Activated gamma-delta T cell treated with Interleukin-2 at 50 U/mL for 16 hours (primary cell): ENCODE measurements around the gene GOLM1.
"Not testable (repeated sequence)": the region's sequence is repeated elsewhere in the genome, so short reads cannot be mapped to it uniquely, and the experiment has no call there.

ENCODE experiments used
- DNase-seq: peaks from one replicate; pipeline ENCODE4 v3.0.0-alpha.2; 2020

Gene GOLM1, protein sequence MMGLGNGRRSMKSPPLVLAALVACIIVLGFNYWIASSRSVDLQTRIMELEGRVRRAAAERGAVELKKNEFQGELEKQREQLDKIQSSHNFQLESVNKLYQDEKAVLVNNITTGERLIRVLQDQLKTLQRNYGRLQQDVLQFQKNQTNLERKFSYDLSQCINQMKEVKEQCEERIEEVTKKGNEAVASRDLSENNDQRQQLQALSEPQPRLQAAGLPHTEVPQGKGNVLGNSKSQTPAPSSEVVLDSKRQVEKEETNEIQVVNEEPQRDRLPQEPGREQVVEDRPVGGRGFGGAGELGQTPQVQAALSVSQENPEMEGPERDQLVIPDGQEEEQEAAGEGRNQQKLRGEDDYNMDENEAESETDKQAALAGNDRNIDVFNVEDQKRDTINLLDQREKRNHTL

GRCh38 chr9:86098824-86099700 is at the start of gene GOLM1:
Gene GOLM1 (minus strand): TSS chr9:86099558. CDS start chr9:86079320, 20,238 bp downstream.
- no peak for DNase-seq

- not testable (repeated sequence) for DNase-seq
Measured at GRCh38 chr9:86146671-86147070, 47.3 kb upstream of the GOLM1 start.

DNA sequence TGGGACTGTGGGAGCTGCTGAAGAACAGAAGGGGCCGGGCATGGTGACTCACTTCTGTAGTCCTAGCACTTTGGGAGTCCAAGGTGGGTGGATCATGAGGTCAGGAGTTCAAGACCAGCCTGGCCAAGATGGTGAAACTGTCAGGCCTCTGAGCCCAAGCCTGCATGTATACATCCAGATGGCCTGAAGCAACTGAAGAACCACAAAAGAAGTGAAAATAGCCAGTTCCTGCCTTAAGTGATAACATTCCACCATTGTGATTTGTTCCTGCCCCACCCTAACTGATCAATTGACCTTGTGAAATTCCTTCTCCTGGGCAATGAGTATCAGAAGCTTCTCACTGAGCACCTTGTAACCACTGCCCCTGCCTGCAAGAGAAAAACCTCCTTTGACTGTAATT is 46.6 kb upstream of the GOLM1 start:
- not testable (repeated sequence) for DNase-seq

GRCh38 chr9:86142973-86143372 is 43.6 kb upstream of the GOLM1 start:
- no peak for DNase-seq

DNA sequence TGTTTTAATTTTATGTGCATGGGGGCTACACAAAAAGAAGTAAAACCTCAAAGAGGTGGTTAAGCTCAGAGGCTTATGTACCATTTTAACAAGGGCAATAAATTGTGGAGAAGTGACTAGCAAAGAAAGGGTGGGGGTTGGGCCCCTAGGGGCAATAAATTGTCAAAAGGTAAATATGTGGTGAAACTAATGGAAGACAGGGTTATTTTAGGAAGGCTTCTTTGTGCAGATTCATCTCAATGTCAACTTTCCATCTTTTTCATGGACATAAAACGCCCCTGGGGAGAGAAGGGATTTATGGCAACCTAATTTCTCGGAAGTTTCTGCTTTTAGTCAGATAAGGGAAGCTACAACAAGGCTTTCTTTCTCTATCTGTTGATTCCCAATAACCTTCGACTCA is 42.5 kb upstream of the GOLM1 start:
- no peak for DNase-seq

DNA sequence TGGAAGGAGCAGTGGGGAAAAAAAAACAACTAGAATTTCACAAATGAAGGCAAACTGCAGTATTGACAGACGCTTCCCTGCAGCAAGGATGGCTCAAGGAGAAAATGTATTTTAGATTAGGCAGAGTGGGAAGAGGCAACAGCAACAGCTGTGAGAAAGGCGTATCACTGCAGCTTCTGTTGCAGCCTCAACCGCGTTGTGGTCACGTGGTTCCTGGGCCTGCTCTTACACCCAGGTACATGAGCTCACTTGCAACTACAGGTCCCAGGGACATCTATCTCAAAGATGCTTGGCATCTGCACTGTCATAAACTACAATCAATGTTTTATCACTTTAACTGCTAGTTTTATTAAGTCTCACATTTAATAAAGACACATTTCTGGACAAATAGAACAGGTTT is 36.0 kb upstream of the GOLM1 start:
- no peak for DNase-seq

- DNase-seq, result no peak
Measured at GRCh38 chr9:86134361-86134760, 35.0 kb upstream of the GOLM1 start.

GRCh38 chr9:86128235-86128822 is 29.0 kb upstream of the GOLM1 start:
- no peak for DNase-seq

DNA sequence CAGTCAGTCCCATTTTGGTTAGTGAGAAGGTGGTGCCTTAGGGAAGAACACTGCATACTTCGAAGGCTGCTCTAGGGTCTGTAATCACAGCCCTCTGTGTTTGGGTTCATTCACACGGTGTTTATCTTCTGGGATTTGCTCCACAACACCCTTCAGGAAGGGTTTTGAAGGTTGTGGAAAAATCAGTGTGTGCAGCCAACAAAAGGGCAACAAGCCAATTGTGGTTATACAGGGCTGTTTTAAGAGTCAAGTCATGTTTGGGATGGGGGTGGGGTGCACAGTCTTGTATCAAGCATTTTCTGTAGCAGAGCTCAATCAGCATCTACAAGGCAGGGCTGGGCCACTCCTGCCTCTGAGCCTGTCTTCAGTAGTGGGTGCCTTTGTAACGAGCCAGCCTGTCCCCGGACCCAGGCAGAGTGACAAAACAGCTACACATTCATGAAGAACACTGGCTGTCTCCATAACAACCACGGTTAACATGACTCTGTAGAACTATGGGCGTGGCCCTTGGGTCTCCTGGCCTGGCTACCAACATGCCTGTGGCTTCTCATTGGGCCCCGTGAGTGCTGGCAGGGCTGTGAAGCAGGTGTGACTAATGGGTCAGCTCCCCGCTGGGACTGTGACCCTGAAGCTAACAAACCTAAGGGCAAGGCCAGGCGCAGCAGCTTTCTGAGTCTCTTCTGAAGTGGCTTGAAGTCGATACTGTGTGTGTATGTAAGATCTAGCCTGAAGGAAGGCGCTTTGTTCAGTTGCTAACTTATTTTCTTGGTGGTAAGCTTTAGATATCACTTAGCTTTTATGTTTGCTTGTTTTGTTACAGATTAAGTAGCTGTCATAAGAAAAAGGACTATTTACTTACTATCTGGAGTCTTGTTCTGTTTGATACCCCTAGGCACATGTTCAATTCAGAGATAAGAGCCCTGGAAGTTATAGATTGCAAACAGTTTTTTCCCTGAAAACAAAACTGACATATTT is 27.9 kb upstream of the GOLM1 start:
- DNase-seq, result no peak

- no peak for DNase-seq
Measured at GRCh38 chr9:86122311-86122710, 23.0 kb upstream of the GOLM1 start.

- DNase-seq, result no peak
Measured at GRCh38 chr9:86119457-86119856, 20.1 kb upstream of the GOLM1 start.

GRCh38 chr9:86116425-86116824 is 17.1 kb upstream of the GOLM1 start:
- no peak for DNase-seq

- DNase-seq, result no peak
Measured at GRCh38 chr9:86115886-86116285, 16.5 kb upstream of the GOLM1 start.

GRCh38 chr9:86112057-86112456 is 12.7 kb upstream of the GOLM1 start:
- DNase-seq, result no peak

DNA sequence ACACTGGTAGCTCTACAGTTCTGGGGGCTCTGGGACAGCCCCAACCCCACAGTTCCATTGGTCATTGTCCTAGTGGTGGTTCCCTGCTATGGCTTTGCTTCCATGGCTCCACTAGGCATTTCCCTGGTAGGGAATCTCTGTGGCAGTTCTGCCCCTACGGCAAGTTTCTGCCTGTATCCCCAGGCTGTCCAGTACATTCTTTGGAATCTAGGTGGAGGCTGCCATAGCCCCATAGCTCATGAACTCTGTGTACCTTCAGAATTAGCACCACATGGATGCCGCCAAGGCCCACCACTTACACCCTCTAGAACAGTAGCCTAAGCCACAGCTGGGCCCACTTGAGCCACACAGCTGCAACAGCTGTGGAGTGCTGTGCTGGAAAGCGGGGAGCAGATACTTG is 3.3 kb upstream of the GOLM1 start:
- no peak for DNase-seq

GRCh38 chr9:86099701-86100364 is 475 bp upstream of the GOLM1 start:
- no peak for DNase-seq

DNA sequence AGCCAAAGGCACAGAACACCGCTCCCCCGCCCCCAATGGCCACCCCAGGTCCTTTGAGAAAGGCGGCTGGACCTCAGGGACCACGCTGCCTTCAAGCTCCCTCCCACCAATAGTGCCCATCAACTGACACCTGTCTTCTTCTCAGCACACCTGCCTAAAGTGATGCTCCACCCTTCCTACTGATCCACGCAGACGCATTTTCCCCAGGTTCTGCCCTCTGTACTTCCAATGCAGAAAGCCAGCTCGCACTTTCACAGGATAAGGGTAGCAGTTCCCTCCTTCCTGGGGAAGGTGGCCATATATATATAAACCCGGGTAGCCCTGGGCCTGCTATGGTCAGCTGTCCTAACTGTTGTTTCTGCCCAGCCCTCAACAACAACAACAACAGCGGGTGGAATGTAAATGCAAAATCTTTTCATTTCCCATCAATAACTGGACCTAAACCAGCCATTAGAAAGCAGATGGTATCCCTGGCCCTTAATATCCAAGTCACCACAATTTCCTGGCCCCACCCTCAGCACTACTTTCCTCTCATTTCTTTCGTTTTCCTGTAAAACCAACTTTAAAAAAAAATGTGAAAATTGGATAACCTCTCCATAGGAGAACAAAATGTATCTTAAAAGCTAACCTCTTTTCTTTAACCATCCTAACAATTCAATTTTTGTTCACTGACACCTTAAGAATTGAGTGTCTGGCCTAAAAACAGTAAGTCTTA is 1.7 kb downstream of the GOLM1 start:
- no peak for DNase-seq

GRCh38 chr9:86096386-86096785 is 3.0 kb downstream of the GOLM1 start:
- DNase-seq, result no peak

DNA sequence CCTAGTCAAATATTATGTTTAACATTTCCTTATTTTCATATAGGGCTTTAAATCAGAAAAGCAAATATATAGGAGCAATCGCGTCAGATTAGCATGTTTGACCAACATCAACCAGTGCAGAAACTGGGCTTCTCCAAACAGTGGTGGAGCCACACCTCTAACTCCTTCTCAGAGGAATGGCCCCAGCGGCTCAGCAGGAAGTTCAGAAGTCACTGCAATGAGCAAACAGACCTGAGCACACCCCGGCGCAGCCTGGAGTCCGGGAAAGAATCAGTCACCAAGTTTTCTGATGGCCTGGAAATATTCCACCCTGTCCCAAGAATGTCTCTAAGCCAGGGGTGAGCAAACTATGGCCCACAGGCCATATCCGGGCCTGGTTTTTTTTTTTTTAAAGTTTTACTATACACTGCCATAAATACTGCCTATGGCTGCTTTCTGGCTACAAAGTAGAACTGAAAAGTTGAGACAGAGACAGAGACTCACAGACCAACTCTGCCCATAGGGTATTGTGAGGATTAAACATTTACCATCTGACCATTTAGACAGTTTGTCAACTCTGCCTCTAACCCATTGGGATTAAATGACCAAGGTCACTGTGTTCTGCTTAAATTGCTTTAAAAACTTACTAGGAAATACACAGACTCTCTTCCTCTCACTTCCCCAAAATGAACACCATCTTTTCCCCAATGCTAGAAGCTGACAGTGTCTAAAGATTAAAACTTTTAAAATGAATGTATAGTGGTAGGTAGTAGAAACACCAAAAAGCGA is 5.4 kb downstream of the GOLM1 start:
- no peak for DNase-seq

GRCh38 chr9:86091477-86091876 is 7.9 kb downstream of the GOLM1 start:
- DNase-seq, result no peak
